ENCODE data around the gene DNAH14.

DNA sequence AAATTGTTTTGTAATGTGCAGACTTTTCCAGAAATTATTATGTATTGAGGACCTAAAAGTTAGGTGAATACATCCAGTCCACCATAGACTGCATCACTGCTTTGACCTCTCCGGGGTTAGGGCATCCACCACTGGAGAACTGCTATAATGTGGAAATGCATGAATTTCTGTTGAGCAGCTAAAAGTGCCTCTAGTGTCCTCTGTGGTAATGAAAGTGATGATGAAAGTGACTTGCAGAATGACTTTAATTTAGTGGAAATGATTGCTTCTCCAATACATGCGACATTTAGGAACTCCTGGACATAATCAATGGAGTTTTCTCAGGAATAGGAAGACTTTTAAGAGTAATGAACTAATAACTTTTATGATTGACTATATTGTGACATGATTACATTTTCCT lies 327.6 kb downstream of the DNAH14 start:
- TF ChIP-seq YY1 (IDR thresholded peaks at IDR 0.05; ENCODE audit: extremely low read depth, insufficient replicate concordance, low read depth, low read length), result no peak
- TF ChIP-seq, protein P1, sequence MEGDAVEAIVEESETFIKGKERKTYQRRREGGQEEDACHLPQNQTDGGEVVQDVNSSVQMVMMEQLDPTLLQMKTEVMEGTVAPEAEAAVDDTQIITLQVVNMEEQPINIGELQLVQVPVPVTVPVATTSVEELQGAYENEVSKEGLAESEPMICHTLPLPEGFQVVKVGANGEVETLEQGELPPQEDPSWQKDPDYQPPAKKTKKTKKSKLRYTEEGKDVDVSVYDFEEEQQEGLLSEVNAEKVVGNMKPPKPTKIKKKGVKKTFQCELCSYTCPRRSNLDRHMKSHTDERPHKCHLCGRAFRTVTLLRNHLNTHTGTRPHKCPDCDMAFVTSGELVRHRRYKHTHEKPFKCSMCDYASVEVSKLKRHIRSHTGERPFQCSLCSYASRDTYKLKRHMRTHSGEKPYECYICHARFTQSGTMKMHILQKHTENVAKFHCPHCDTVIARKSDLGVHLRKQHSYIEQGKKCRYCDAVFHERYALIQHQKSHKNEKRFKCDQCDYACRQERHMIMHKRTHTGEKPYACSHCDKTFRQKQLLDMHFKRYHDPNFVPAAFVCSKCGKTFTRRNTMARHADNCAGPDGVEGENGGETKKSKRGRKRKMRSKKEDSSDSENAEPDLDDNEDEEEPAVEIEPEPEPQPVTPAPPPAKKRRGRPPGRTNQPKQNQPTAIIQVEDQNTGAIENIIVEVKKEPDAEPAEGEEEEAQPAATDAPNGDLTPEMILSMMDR (IDR thresholded peaks at IDR 0.05 in 2 of 3, conservative IDR thresholded peaks at IDR 0.05 in 1 of 3; ENCODE audit: borderline replicate concordance in 1 of 3, insufficient read depth in 1 of 3, low read depth in 2 of 3, low read length in 2 of 3), result no peak
- TF ChIP-seq EZH2phosphoT487 (IDR thresholded peaks at IDR 0.05; ENCODE audit: borderline replicate concordance), result no peak
- TF ChIP-seq ZFX (IDR thresholded peaks at IDR 0.05), result no peak
- no peak for TF ChIP-seq POLR2A (IDR thresholded peaks at IDR 0.05; ENCODE audit: borderline replicate concordance, extremely low read depth, insufficient read depth, insufficient read length)
- TF ChIP-seq EGR1 (IDR thresholded peaks at IDR 0.05; ENCODE audit: low read depth), result no peak
- no peak for TF ChIP-seq POLR2AphosphoS5 (IDR thresholded peaks at IDR 0.05; ENCODE audit: low read depth, low read length)
